Thoracic aorta (tissue), 2 donors: ENCODE measurements around the gene POP4. TPM values are rescaled to one million over a fixed set of nuclear protein-coding genes. Genes with fewer than 3 reads are reported as not detected.

Source experiments
- ATAC-seq: fragments of 150-250 bp; one replicate; pipeline ENCODE4 v1.8.0; 2017; ENCODE audit warnings: low read depth; ENCODE audit not compliant: insufficient number of reproducible peaks, low FRiP score
- DNase-seq: peaks from one replicate; pipeline ENCODE4 v3.0.0-alpha.2; 2020; ENCODE audit warnings: low spot score
- H3K27ac ChIP-seq, 2 donors: fragments of 200-600 bp; sonication (generic); 1 replicate in 1 of 2; 2 replicates in 1 of 2; pipeline ENCODE4 v1.5.1; 2016; ENCODE audit warnings: mild to moderate bottlenecking in 2 of 2, moderate library complexity in 2 of 2
- H3K27me3 ChIP-seq: fragments of 200-600 bp; sonication (generic); replicated peaks from 2 replicates; pipeline ENCODE4 v1.6.0; 2016; ENCODE audit warnings: mild to moderate bottlenecking; ENCODE audit not compliant: insufficient read depth
- H3K36me3 ChIP-seq: fragments of 200-600 bp; sonication (generic); one replicate; pipeline ENCODE4 v1.5.1; 2016
- H3K4me1 ChIP-seq, 2 donors: fragments of 200-600 bp; sonication (generic); 1 replicate in 1 of 2; 2 replicates in 1 of 2; pipeline versions ENCODE4 v1.5.1 to v1.6.0; 2016; ENCODE audit warnings: low read depth in 2 of 2, mild to moderate bottlenecking in 1 of 2; ENCODE audit not compliant: control insufficient read depth in 1 of 2
- H3K4me3 ChIP-seq: fragments of 200-600 bp; sonication (generic); 2 replicates; pipeline ENCODE4 v1.5.1; 2016; ENCODE audit warnings: mild to moderate bottlenecking
- H3K9me3 ChIP-seq: fragments of 200-600 bp; sonication (generic); 2 replicates; pipeline ENCODE4 v1.5.1; 2016
- total RNA-seq, 2 donors: library from RNA; depleted of rRNA; stranded (reverse); fragments of >200 nt; gene quantifications; one replicate each; pipeline versions ENCODE4 v1.1.0 to v1.2.3, GENCODE V29; 2016
- TF ChIP-seq, protein P1 (sequence below): fragments of 200-600 bp; sonication (generic); IDR thresholded peaks from one replicate; pipeline ENCODE4 v1.5.1; 2019; ENCODE audit warnings: antibody characterized with exemption

The POP4 gene
- total RNA-seq, 2 donors from 2014 or later = 57.2 to 58.8 TPM

- no peak for ATAC-seq
- Histone ChIP-seq H3K36me3 (no peaks in the 10 kb centered on the region), H3K4me1 (no peaks in the 10 kb centered on the region), H3K4me3 (no peak overlapping the region), H3K27ac (no peak overlapping the region), H3K27me3 (no peaks in the 10 kb centered on the region), H3K9me3 (peaks cover 11% of the 10 kb centered on the region)
- TF ChIP-seq, protein P1, sequence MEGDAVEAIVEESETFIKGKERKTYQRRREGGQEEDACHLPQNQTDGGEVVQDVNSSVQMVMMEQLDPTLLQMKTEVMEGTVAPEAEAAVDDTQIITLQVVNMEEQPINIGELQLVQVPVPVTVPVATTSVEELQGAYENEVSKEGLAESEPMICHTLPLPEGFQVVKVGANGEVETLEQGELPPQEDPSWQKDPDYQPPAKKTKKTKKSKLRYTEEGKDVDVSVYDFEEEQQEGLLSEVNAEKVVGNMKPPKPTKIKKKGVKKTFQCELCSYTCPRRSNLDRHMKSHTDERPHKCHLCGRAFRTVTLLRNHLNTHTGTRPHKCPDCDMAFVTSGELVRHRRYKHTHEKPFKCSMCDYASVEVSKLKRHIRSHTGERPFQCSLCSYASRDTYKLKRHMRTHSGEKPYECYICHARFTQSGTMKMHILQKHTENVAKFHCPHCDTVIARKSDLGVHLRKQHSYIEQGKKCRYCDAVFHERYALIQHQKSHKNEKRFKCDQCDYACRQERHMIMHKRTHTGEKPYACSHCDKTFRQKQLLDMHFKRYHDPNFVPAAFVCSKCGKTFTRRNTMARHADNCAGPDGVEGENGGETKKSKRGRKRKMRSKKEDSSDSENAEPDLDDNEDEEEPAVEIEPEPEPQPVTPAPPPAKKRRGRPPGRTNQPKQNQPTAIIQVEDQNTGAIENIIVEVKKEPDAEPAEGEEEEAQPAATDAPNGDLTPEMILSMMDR = no peak
- DNase-seq = no peak
These were observed 43.5 kb upstream of the POP4 start for GRCh38 chr19:29562299-29563297.

GRCh38 chr19:29563486-29564101, 42.5 kb upstream of the POP4 start:
- ATAC-seq (no peak), DNase-seq (no peak)
- Histone ChIP-seq H3K27ac (no peak overlapping the region), H3K36me3 (no peaks in the 10 kb centered on the region), H3K4me3 (no peak overlapping the region), H3K4me1 (no peaks in the 10 kb centered on the region), H3K9me3 (peaks cover 11% of the 10 kb centered on the region), H3K27me3 (no peaks in the 10 kb centered on the region)
- TF ChIP-seq, protein P1 = no peak

- Histone ChIP-seq H3K4me3 (no peak overlapping the region), H3K27ac (no peak overlapping the region), H3K4me1 (no peaks in the 10 kb centered on the region), H3K9me3 (peaks cover 7% of the 10 kb centered on the region), H3K27me3 (no peaks in the 10 kb centered on the region), H3K36me3 (no peaks in the 10 kb centered on the region)
- TF ChIP-seq, protein P1 = no peak
- ATAC-seq = no peak
- DNase-seq = no peak
These were observed 41.5 kb upstream of the POP4 start for GRCh38 chr19:29564574-29565005.

- DNase-seq = no peak
- Histone ChIP-seq H3K27ac (no peak overlapping the region), H3K36me3 (no peaks in the 10 kb centered on the region), H3K4me1 (no peaks in the 10 kb centered on the region), H3K27me3 (no peaks in the 10 kb centered on the region), H3K9me3 (peaks cover 3% of the 10 kb centered on the region), H3K4me3 (no peak overlapping the region)
- ATAC-seq = no peak
- TF ChIP-seq, protein P1 = no peak
These were observed 40.9 kb upstream of the POP4 start for GRCh38 chr19:29565171-29565570.

DNA sequence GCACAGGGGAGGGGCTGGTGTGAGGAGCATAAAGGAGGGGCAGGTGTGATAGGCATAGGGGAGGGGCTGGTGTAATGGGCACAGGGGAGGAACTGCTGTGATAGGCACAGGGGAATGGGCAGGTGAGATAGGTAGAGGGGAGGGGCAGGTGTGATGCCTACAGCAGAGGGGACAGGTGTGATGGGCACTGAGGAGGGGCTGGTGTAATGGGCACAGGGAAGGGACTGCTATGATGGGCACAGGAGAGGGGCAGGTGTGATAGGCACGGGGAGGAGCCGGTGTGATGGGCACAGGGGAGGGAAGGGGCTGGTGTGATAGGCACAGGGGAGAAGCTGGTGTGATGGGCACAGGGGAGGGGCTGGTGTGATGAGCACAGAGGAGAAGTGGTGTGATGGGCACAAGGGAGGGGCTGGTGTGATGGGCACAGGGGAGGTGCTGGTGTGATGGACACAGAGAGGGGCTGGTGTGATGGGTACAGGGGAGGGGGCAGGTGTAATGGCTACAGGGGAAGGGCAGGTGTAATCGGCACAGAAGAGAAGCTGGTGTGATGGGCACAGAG, 39.5 kb upstream of the POP4 start:
- Histone ChIP-seq H3K27me3 (no peaks in the 10 kb centered on the region), H3K36me3 (no peaks in the 10 kb centered on the region), H3K27ac (no peak overlapping the region), H3K4me1 (no peaks in the 10 kb centered on the region), H3K4me3 (no peak overlapping the region), H3K9me3 (no peaks in the 10 kb centered on the region)
- TF ChIP-seq, protein P1 = no peak
- no peak for ATAC-seq
- no peak for DNase-seq
